Colonic mucosa (tissue), 4 donors: Measurements from ENCODE around the gene MAL. TPM values are rescaled to one million over a fixed set of nuclear protein-coding genes. Genes with fewer than 3 reads are reported as not detected.

Source experiments
- DNase-seq: peaks from one replicate; pipeline ENCODE4 v3.0.0-alpha.2; 2020
- H3K27ac ChIP-seq: fragments of 200-600 bp; one replicate; pipeline ENCODE4 v1.8.0; 2021
- H3K27me3 ChIP-seq: fragments of 200-600 bp; one replicate; pipeline ENCODE4 v1.8.0; 2021
- H3K36me3 ChIP-seq: fragments of 200-600 bp; one replicate; pipeline ENCODE4 v1.8.0; 2021
- H3K4me1 ChIP-seq: fragments of 200-600 bp; one replicate; pipeline ENCODE4 v1.8.0; 2021; ENCODE audit warnings: mild to moderate bottlenecking
- H3K4me3 ChIP-seq: fragments of 200-600 bp; one replicate; pipeline ENCODE4 v1.8.0; 2021
- H3K9ac ChIP-seq, 2 donors: one replicate each; pipeline ENCODE4 v1.7.0; 2013; ENCODE audit warnings: control low read depth in 2 of 2, low read depth in 2 of 2, low read length in 2 of 2
- H3K9me3 ChIP-seq: fragments of 200-600 bp; one replicate; pipeline ENCODE4 v1.8.0; 2021
- CTCF ChIP-seq: fragments of 200-600 bp; IDR thresholded peaks from one replicate; pipeline ENCODE4 v1.8.0; 2022; ENCODE audit warnings: antibody characterized with exemption, mild to moderate bottlenecking
- intact Hi-C: fragments of 100-400 bp; cut with DNase I; formaldehyde crosslinking; loops from one replicate; pipeline ENCODE4 v1.14.1; 2022
- total RNA-seq, 2 donors: library from RNA; stranded (reverse); fragmentation: NEBNext Ultra II Directional in 1 of 2; extraction: Animal tissue kit (Norgen Biotek cat#: 25700) in 1 of 2; gene quantifications; one replicate each; pipeline ENCODE4 v1.2.1, GENCODE V29; 2021
- donor health status: healthy.
- donor health status: DM: no; HTN: no; CAD: no.
- donor health status: DM: no; HTN: no; CAD: no.

The MAL gene
- total RNA-seq, 2 donors from 2014 or later: 0.54 to 3.5 TPM

DNA sequence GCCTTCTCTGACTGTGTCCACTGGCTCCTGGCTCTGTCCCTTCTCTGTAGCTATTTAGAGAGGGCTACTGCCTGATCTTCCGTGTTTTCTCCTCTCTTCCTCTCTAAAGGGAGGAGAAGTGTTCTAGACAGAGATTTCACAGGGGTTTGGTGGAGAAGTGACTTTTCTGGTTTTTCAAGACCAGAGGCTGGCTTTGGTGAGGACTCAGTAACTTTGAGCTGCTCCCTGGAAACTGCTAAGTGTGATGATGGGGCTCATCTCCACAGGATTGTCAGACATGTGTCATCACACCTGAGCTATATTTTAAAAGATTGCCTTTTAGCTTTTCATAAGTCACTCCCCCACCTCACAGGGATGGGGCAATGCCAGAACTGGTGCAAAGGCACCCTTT lies 6.2 kb downstream of the MAL start:
- intact Hi-C loops: no loop called here
- peaks cover 7% of the 10 kb centered on the region for H3K27me3 ChIP-seq

GRCh38 chr2:95032341-95032740 lies 6.8 kb downstream of the MAL start:
- Histone ChIP-seq H3K9me3 (no peaks in the 10 kb centered on the region), H3K27me3 (peaks cover under 1% of the 10 kb centered on the region), H3K9ac (no peak overlapping the region), H3K4me1 (no peaks in the 10 kb centered on the region), H3K36me3 (no peaks in the 10 kb centered on the region), H3K27ac (no peak overlapping the region), H3K4me3 (no peak overlapping the region)
- intact Hi-C loops: no loop called here
- DNase-seq: no peak
- no peak for TF ChIP-seq CTCF

More for the DNA sequence above, 6.2 kb downstream of the MAL start:
- DNase-seq: no peak
- H3K36me3 ChIP-seq: no peaks in the 10 kb centered on the region
- H3K9me3 ChIP-seq: no peaks in the 10 kb centered on the region
- H3K9ac ChIP-seq: no peak overlapping the region
- no peak overlapping the region for H3K27ac ChIP-seq
- no peaks in the 10 kb centered on the region for H3K4me1 ChIP-seq
- no peak overlapping the region for H3K4me3 ChIP-seq
- no peak for TF ChIP-seq CTCF

- no peaks in the 10 kb centered on the region for H3K27me3 ChIP-seq
- no peak for TF ChIP-seq CTCF
- H3K4me3 ChIP-seq: no peak overlapping the region
- no peaks in the 10 kb centered on the region for H3K9me3 ChIP-seq
- no peak overlapping the region for H3K9ac ChIP-seq
- intact Hi-C loops: no loop called here
- no peaks in the 10 kb centered on the region for H3K36me3 ChIP-seq
- no peak for DNase-seq
- H3K4me1 ChIP-seq: no peaks in the 10 kb centered on the region
- no peak overlapping the region for H3K27ac ChIP-seq
Measured at GRCh38 chr2:95032868-95033603, 7.5 kb downstream of the MAL start.

DNA sequence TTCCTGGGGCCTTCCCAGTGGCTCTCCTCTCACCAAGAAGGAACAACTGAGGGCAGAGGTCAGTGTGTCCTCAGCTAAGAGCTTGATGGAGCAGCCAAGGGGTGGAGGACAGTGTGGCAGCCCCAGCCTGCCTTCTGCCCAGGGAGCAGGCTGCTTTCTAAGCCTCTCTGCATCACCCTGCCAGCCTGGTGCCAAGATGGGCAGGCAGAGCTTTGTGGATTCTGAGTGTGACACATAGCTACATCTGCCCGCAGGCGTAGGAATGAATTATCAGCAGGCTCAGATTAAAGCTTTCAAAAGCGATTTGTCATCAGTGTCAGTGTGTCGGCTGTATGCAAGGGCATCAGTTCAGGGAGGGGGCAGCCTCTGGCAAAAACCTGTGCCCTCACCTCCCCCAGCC lies 8.7 kb downstream of the MAL start:
- Histone ChIP-seq H3K4me1 (no peaks in the 10 kb centered on the region), H3K9ac (no peak overlapping the region), H3K27ac (no peak overlapping the region), H3K36me3 (no peaks in the 10 kb centered on the region), H3K4me3 (no peak overlapping the region), H3K9me3 (no peaks in the 10 kb centered on the region), H3K27me3 (no peaks in the 10 kb centered on the region)
- no peak for DNase-seq
- intact Hi-C loops: no loop called here
- TF ChIP-seq CTCF: no peak

DNA sequence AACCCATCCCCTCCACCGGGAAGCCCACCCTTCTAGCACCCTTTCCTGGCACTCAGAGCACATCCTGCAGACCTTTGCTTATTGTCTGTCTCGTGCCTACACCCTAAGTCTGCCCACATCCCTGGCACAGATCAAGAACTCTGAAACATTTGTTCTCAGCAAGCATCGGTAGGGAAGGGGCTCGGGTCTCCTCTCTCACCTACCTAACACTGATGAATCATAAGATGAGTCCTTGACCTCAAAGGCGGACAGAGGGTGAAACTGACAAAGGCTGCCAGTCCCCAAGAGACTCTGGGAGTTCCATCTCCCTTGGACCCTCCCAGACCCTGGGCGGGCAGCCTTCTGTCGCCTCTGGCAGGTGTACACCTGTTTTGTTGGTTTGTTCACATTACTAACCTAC lies 9.3 kb downstream of the MAL start:
- Histone ChIP-seq H3K9ac (no peak overlapping the region), H3K36me3 (no peaks in the 10 kb centered on the region), H3K4me3 (no peak overlapping the region), H3K27me3 (no peaks in the 10 kb centered on the region), H3K27ac (no peak overlapping the region), H3K4me1 (no peaks in the 10 kb centered on the region), H3K9me3 (no peaks in the 10 kb centered on the region)
- no peak for TF ChIP-seq CTCF
- no peak for DNase-seq
- intact Hi-C loops: no loop called here
